Vagina (tissue), 2 donors: ENCODE measurements around the gene C9orf43. TPM values are rescaled to one million over a fixed set of nuclear protein-coding genes. Genes with fewer than 3 reads are reported as not detected.

ENCODE experiments used
- DNase-seq, 2 donors: peaks; one replicate each; pipeline ENCODE4 v3.0.0-alpha.2; 2017; ENCODE audit errors: extremely low spot score in 2 of 2
- H3K27ac ChIP-seq: fragments of 200-600 bp; sonication (generic); one replicate; pipeline ENCODE4 v1.5.1; 2019
- H3K27me3 ChIP-seq: fragments of 200-600 bp; sonication (generic); one replicate; pipeline ENCODE4 v1.5.1; 2019
- H3K36me3 ChIP-seq, 2 donors: fragments of 200-600 bp; sonication (generic); one replicate each; pipeline ENCODE4 v1.5.1; 2017 to 2019
- H3K4me1 ChIP-seq: fragments of 200-600 bp; sonication (generic); one replicate; pipeline ENCODE4 v1.5.1; 2019
- H3K4me3 ChIP-seq, 2 donors: fragments of 200-600 bp; sonication (generic); 1 replicate in 1 of 2; 2 replicates in 1 of 2; pipeline ENCODE4 v1.5.1; 2016 to 2019
- H3K9me3 ChIP-seq: fragments of 200-600 bp; sonication (generic); one replicate; pipeline ENCODE4 v1.5.1; 2019
- POLR2A ChIP-seq, 2 donors: fragments of 450-650 bp; IDR thresholded peaks; one replicate each; pipeline ENCODE4 v1.6.1; 2017; ENCODE audit warnings: antibody characterized with exemption in 2 of 2, mild to moderate bottlenecking in 2 of 2, moderate library complexity in 2 of 2
- POLR2AphosphoS5 ChIP-seq, 2 donors: sonication (generic); formaldehyde crosslinking; IDR thresholded peaks; one replicate each; pipeline ENCODE4 v1.9.0; 2017; ENCODE audit warnings: antibody characterized with exemption in 2 of 2, mild to moderate bottlenecking in 2 of 2, low read depth in 1 of 2; ENCODE audit not compliant: insufficient read depth in 1 of 2
- intact Hi-C: fragments of 100-400 bp; cut with DNase I; formaldehyde crosslinking; loops from one replicate; pipeline ENCODE4 v1.15.1; 2023
- total RNA-seq: library from RNA; depleted of rRNA; stranded (reverse); fragments of >200 nt; gene quantifications from one replicate; pipeline ENCODE4 v1.2.3, GENCODE V29; 2016
- TF ChIP-seq, protein P1 (sequence below), 3 experiments: fragments of 450-650 bp in 2 of 3; fragments of 200-600 bp in 1 of 3; sonication (generic) in 1 of 3; IDR thresholded peaks; one replicate each; pipeline ENCODE4 v1.5.1; 2017 to 2019; ENCODE audit warnings: antibody characterized with exemption in 3 of 3, mild to moderate bottlenecking in 2 of 3, moderate library complexity in 2 of 3

Gene C9orf43
- total RNA-seq, 1 donor from 2014 or later: not detected

DNA sequence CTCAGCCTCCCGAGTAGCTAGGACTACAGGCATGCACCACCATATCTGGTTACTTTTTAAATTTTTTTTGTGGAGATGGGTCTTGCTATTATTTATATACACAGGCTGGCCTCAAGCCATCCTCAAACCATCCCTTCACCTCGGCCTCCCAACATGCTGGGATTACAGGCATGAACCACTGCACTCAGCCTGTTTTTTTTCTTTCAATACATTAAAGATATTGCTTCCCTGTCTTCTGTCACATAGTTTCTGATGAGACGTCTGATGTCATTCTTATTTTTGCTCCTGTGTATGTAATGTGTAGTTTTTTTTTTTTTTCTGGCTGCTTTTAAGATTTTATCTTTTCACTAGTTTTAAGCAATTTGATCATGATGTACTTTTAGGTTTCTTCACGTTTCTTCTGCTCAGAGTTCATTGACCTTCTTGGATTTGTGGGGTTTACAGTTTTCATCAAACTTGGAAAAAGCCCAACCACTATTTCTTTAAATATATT is 41.6 kb downstream of the C9orf43 start:
- H3K27ac ChIP-seq: no peak overlapping the region
- no peak overlapping the region for H3K4me3 ChIP-seq
- intact Hi-C loops: no loop called here
- peaks cover 31% of the 10 kb centered on the region for H3K4me1 ChIP-seq
- no peaks in the 10 kb centered on the region for H3K27me3 ChIP-seq
- no peak for TF ChIP-seq POLR2AphosphoS5 (IDR thresholded peaks at IDR 0.05; ENCODE audit: insufficient read depth in 1 of 2, low read depth in 1 of 2)
- TF ChIP-seq POLR2A (IDR thresholded peaks at IDR 0.05): no peak
- TF ChIP-seq, protein P1, sequence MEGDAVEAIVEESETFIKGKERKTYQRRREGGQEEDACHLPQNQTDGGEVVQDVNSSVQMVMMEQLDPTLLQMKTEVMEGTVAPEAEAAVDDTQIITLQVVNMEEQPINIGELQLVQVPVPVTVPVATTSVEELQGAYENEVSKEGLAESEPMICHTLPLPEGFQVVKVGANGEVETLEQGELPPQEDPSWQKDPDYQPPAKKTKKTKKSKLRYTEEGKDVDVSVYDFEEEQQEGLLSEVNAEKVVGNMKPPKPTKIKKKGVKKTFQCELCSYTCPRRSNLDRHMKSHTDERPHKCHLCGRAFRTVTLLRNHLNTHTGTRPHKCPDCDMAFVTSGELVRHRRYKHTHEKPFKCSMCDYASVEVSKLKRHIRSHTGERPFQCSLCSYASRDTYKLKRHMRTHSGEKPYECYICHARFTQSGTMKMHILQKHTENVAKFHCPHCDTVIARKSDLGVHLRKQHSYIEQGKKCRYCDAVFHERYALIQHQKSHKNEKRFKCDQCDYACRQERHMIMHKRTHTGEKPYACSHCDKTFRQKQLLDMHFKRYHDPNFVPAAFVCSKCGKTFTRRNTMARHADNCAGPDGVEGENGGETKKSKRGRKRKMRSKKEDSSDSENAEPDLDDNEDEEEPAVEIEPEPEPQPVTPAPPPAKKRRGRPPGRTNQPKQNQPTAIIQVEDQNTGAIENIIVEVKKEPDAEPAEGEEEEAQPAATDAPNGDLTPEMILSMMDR (IDR thresholded peaks at IDR 0.05): no peak
- H3K9me3 ChIP-seq: no peaks in the 10 kb centered on the region
- no peaks in the 10 kb centered on the region for H3K36me3 ChIP-seq
- no peak for DNase-seq

DNA sequence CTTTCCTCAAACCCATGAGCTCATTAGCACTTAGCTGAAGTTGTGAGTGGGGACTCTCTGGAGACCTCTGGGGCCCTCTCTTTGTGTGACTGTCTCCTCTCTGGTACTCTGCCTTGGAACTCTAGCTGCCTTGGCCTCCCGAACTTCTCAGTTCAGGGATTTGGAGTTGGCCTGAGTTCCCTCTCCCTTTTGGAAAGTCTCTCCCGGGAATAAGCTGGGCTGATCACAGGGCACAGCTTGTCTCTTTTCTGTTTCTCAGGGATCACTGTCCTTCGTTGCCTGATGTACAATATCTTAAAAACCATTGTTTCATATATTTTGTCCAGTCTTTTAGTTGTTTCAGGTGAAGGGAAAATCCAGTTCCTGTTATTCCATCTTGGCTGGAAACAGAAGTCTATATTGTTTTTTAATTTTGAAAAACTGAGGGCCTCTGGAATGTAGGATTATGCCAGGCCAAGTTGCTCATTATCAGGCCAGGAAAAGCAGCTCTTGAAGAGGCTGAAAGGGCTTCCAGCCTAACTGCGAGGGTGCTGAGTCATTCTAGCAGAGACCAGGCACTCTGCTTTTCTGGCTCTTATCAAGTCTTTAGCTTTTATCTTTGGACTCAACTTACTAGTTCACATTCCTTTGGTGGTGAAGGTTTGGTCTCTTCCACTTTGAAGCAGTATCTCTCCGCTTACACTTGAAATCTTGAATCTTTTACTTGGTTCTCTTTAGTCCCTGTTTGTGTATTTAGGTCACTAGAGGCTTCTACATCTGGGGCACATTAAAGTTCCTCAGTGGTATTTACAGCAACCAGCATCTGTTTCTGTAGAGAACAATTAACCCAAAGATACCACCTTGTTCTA is 44.6 kb downstream of the C9orf43 start:
- TF ChIP-seq POLR2A (IDR thresholded peaks at IDR 0.05): no peak
- TF ChIP-seq POLR2AphosphoS5 (IDR thresholded peaks at IDR 0.05; ENCODE audit: insufficient read depth in 1 of 2, low read depth in 1 of 2): peak in 1 of 2 donors; percentile 61
- no peak for DNase-seq
- H3K27me3 ChIP-seq: no peaks in the 10 kb centered on the region
- H3K4me3 ChIP-seq: no peak overlapping the region
- H3K9me3 ChIP-seq: no peaks in the 10 kb centered on the region
- intact Hi-C loops: no loop called here
- peak overlapping the region; percentile 79 for H3K27ac ChIP-seq
- no peaks in the 10 kb centered on the region for H3K36me3 ChIP-seq
- H3K4me1 ChIP-seq: peaks cover 31% of the 10 kb centered on the region

DNA sequence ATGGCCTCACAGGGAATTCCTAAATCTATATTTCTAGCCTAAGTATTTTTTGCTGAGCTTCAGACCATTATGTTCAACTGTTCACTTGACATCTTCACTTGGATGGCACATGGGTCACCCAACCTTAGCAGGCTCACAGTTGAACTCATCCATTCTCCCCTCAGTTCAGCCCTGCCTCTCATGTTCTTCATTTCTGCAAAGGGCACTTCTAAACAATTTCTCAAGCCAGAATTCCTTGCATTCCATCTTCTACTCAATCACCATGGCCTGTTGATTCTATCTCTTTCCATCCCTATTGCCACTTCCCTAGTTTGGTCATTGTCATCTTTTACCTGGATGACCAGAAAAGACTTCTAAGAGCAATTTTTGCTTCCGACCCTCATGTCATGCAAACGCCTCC is 45.7 kb downstream of the C9orf43 start:
- TF ChIP-seq POLR2A (IDR thresholded peaks at IDR 0.05) (no peak), POLR2AphosphoS5 (IDR thresholded peaks at IDR 0.05; ENCODE audit: insufficient read depth in 1 of 2, low read depth in 1 of 2) (no peak)
- TF ChIP-seq, protein P1 (IDR thresholded peaks at IDR 0.05): no peak
- intact Hi-C loops: no loop called here
- peaks cover 31% of the 10 kb centered on the region for H3K4me1 ChIP-seq

DNA sequence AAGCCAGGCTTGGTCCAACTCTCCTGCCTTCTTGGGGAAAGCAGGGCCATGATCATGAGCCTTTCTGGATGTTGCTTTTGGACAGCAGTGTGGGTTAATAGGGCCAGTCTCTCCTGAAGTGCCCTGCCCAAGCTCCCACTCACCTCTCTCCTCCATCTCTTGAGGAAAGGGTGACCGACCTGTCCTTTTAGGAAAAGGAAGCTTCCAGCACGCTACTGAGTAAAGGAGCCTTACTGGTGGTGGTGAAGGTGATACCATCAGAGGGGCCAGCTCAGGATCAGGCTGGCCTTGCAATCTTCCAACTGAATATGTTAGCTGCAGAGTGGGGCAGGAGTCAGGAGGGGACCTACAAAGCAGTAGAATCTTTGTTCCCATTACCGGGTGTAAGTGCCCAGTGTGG is 50.7 kb downstream of the C9orf43 start:
- intact Hi-C loops: no loop called here
- TF ChIP-seq POLR2AphosphoS5 (IDR thresholded peaks at IDR 0.05; ENCODE audit: insufficient read depth in 1 of 2, low read depth in 1 of 2): no peak
- no peak for TF ChIP-seq POLR2A (IDR thresholded peaks at IDR 0.05)
- TF ChIP-seq, protein P1 (IDR thresholded peaks at IDR 0.05): no peak

More for the DNA sequence above, 45.7 kb downstream of the C9orf43 start:
- H3K27me3 ChIP-seq: no peaks in the 10 kb centered on the region
- no peaks in the 10 kb centered on the region for H3K36me3 ChIP-seq
- no peak for DNase-seq
- H3K27ac ChIP-seq: peak overlapping the region; percentile 79
- H3K4me3 ChIP-seq: no peak overlapping the region
- H3K9me3 ChIP-seq: no peaks in the 10 kb centered on the region

DNA sequence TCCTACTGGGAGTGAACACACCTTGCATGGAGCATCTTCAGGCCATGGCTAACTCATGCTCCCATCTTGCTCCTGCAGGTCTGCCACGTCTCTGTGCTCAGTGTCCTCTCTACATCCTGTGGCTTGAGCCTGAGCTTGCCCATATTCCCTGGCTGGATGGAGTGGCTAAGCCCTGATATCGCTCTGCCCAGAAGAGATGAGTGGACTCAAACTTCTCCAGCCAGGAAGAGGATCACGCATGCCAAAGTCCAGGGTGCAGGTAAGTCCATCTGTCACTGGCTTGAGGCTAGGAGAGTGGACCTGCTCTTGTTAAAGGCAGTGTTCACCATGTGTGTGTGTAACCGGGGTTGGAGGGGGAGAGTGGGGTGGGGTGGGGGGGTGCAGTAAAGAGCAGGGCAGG is 51.4 kb downstream of the C9orf43 start:
- Histone ChIP-seq H3K4me3 (no peak overlapping the region), H3K27ac (no peak overlapping the region), H3K36me3 (no peaks in the 10 kb centered on the region), H3K27me3 (no peaks in the 10 kb centered on the region), H3K4me1 (peaks cover 13% of the 10 kb centered on the region), H3K9me3 (no peaks in the 10 kb centered on the region)
- intact Hi-C loops: no loop called here
- DNase-seq: no peak
- TF ChIP-seq POLR2A (IDR thresholded peaks at IDR 0.05) (no peak), POLR2AphosphoS5 (IDR thresholded peaks at IDR 0.05; ENCODE audit: insufficient read depth in 1 of 2, low read depth in 1 of 2) (no peak)
- TF ChIP-seq, protein P1 (IDR thresholded peaks at IDR 0.05): no peak

More for the DNA sequence above, 50.7 kb downstream of the C9orf43 start:
- H3K4me1 ChIP-seq: peaks cover 20% of the 10 kb centered on the region
- no peaks in the 10 kb centered on the region for H3K36me3 ChIP-seq
- H3K27me3 ChIP-seq: no peaks in the 10 kb centered on the region
- H3K4me3 ChIP-seq: no peak overlapping the region
- H3K27ac ChIP-seq: no peak overlapping the region
- no peaks in the 10 kb centered on the region for H3K9me3 ChIP-seq
- no peak for DNase-seq
